GM21619 (cell line): Measurements from ENCODE around the gene SLC35F1.
"Not testable (repeated sequence)": the region's sequence is repeated elsewhere in the genome, so short reads cannot be mapped to it uniquely, and the experiment has no call there.

Source experiments
- ATAC-seq: cut with Tn5 transposase; IDR thresholded peaks from one replicate; pipeline ENCODE4 v1.9.1; 2021; ENCODE audit not compliant: unreplicated experiment

Gene SLC35F1

DNA sequence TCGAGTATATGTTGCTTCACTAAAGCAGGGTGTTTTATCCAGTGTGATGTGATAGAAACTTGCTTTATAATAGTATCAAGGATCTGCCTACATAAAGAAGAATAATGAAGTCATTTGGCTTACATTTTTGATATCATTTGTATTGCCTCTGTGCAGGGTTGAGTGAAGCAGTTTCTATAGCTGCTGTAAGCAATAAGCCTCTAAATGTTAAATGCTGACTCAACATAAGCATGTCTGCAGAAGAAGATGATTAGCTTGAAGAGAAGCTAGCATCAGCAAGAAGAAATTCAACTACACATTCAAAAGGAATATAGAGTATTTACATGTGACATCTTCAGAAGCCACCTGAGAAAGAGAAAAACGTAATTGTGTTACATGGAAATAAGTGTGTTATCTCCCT lies 17.6 kb downstream of the SLC35F1 start:
- no peak for ATAC-seq

DNA sequence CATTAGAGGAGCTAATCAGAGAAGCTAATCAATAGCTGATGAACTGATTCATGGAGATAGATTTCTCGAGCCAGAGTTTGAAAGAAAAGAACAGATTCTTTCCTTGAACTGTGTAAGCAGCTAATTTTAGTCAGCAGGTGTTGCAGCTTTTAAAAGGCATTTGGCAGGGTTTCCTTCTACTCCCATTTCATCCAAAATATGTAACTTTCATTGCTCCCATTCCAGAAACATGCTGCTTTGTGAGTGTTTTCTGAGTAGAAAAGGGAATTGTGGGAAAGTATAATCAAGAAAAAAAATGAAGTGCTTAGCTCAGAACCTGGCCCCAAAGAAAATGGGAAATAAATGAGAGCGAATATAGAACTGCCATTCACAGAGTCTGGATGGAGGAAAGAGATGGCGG lies 20.8 kb downstream of the SLC35F1 start:
- no peak for ATAC-seq

DNA sequence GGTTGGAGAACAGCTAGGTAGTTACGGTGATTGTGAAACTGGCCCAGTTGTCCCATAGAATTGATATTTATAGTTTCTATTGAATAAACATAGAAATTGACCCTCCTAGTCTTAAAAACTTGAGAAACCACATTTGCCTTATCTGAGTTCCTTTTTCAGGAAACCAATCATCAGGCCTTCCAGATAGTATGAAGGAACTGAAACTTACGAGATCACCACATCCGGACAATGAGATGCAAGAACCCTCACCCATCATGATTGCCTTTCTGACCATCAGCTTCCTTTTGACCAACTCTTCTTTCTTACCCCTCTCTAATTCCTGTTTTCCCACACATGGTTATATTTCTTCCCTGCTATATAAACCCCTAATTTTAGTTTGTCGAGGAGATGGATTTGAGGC lies 21.8 kb downstream of the SLC35F1 start:
- ATAC-seq = no peak

DNA sequence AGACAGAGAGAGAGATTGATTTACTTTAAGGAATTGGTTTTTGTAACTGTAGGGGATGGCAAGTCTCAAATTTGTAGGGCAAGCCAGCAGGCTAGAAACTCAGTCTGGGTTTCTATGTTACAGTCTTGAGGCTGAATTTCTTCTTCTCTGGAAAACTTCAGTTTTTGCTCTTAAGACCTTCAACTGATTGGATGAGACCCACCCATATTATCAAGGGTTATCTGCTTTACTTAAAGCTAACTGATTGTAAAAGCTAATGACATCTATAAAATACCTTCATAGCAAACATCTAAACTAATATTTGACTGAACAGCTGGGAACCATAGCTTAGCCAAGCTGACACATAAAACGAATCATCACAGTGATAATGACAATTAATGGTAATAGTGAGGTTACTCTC lies 22.4 kb downstream of the SLC35F1 start:
- ATAC-seq = no peak

DNA sequence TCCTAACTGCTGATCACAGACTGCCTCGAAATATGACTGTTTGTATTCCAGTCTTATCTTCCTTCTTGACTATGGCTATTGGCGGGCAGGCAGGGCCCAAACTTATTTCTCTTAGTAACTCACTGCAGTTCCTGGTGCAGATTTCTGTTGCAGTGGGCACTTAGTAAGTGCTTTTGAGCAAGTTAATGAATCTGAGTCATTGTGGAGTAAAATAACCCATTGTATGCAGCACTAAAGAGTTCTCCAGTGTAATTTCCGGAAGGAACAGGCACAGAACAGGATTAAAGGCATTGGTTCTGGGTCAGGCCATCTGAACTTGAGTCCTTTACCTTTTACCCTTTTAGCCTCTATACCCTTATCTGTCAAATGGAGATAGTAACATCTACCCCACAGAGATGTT lies 23.6 kb downstream of the SLC35F1 start:
- no peak for ATAC-seq

DNA sequence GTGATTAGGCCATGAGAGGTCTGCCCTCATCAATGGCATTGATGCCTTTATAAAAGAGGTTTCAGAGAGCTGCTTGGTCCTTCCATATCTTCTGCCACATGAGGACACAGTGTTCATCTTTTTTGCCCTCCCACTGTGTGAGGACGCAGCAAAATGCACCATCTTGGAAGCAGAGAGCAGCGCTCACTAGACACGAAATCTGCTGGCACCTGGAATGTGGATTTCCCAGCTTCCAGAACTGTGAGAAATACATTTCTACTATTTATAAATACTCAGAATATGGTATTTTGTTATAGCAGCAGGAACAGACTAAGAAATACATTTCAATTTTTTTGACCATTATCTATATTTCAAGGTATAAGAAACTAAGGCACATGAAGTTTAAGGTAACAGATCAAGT lies 24.9 kb downstream of the SLC35F1 start:
- ATAC-seq = no peak

DNA sequence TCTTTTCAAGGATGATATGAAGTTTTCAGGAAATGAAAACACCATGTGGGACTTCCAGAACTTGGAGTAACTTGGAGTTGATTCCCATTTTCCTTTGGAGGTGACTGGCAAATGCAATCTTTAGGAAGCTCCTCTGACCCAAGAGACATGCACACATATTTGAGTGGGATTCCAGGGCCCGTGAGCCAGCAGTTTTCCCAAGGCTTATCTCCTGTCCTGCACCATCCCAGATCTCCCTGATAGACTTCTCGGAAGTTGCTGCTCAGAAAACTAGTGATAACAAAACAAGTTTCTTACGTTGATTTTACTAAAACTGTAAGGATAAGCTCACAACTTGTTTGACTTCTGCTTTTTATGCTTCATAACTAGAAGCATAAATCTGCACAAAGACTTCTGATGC lies 25.6 kb downstream of the SLC35F1 start:
- no peak for ATAC-seq

DNA sequence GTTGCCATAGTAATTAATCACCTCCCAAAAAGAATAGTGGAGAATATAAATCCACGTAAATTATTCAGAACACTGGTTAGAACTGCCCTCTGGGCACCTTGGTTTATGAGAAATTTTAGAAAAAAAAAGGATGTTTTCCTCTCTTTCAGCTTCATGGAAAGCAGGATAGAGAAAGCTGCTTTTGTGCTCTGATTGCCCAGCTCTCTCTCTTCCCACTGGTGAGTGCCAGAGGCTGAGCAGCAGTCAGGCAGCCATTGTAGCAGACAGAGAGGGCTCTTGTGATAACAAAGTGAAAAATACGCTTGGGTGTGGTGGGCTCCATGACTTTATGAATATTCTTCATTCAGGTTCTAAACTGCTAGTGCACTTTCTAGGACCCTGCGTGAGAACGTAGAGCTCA lies 26.4 kb downstream of the SLC35F1 start:
- no peak for ATAC-seq

DNA sequence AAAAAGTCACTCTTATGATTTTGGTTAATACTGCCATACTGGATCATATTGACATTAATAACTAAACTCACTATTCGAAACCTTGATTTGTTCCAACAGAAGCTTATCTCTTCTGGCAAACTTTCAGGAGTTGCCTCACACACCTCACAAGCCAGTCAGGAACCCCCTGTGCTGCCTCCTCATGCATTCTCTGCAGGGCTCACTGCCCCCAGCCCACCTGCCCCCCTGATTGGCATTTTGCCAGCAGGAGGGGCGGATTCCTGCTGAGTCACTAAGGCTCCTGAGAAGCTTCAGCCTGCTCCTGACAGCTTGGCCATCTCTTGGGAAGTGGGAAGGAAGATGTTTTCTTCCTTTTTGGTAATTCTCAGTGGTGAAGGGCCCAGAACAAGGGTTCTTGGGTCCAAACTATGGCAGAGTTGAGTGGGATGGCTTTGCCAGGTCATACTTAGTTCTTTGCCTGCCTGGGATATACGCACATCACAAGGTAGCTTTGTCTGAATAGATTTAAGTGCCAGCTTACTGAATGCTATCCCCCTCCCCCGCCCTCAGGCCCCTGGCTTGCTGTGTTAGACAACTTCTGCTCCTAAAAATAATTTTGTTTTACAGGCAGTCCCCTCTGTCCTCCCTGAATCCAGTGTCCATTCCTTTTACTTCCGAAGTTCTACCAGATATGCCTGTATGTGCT lies 31.4 kb downstream of the SLC35F1 start:
- no peak for ATAC-seq

DNA sequence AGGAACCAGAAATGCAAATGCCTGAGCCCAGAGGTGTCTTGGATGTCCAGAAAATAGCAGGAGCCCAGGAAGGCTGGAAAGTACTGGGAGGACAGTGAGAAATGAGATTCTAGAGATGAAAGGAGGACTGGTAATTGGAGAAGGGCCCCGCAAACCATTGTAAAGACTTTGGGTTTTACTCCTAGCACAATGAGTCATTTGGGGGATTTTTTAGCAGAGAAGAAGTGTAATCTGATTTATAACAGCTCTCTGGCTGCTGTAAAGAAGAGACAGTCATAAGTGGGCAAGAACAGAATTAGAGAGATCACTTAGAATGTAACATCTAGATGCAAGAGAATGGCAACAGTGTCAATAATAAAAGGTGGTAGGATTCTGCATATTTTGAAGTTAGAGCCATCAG lies 40.2 kb downstream of the SLC35F1 start:
- no peak for ATAC-seq

DNA sequence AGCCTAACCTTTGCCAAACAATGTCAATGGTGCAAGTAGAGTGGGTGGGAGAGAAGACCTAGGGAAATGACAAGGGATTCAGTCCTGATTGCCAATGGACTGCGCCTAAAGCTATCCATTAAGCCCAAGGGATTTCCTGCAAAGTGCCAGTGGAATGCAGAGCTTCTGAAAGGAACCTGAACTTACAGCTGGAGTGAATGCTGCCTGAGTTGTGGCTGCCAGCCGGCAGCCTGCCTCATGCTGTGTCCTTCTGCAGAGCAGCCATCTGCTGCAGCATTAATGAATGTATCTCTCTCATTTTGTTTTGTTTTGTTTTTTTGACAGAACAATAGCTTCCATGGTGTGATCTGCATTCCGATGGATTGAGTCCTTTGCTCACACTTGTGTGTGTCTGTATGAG lies 44.7 kb downstream of the SLC35F1 start:
- ATAC-seq = no peak

DNA sequence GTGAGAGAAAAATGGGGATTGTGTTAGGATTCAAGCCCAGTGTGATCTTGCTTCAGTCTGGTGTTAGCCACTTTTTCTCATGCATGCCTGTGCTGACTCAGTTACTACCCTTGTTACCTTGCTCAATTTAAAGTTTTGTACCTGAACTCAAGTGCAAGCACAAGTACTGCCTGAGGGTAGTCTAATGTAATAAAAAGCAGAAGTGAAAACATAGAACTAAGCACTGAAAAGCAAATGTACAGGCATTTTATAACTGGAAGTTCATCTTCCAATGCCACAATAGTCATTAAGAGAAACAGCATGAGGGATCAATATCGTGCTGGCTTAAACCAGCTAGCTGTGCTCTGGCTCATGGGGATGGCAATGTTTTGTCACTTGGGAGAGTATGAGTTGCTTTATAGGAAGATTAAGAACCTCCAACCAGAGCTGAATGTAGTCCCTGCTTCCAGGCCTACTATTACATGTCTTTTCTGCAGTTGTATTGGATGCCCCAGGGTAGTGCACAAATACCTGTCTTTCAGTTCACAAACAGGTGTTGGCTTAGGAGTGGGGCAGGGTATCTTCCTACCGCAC lies 48.7 kb downstream of the SLC35F1 start:
- peak; percentile 73 for ATAC-seq

DNA sequence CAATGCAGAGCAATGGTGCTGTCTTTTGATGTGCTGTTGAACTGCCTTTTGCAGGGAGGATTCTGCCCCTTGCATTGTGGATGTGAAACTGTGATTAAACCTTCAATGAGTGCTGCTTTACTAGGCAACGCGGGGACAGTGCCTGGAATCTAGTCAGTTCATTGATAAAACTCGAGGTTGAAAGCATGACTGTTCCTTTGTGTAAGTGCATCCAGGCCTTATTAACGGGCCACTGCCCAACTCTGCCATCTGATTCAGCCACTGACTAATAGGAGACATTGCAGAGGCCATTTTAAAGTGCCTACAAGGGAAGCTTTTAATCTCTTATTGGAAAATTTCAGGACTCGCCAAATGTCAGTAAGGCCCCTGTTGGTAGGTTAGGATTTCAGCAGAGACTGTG lies 49.3 kb downstream of the SLC35F1 start:
- ATAC-seq = no peak

DNA sequence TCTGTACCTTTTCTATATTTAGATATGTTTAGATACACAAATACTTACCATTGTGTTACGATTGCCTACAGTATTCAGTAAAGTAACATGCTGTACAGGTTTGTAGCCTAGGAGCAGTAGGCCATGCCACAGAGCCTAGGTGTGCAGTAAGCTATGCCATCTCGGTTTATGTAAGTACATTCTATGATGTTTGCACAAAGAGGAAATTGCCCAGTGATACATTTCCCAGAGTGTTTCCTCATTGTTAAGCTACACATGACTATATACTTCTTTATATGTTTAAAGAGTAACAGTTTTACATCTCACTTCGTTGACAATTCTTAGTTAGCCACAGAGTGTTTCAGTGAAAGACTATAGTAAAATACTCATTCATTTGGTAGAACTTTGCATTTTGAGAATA lies 51.5 kb downstream of the SLC35F1 start:
- no peak for ATAC-seq

DNA sequence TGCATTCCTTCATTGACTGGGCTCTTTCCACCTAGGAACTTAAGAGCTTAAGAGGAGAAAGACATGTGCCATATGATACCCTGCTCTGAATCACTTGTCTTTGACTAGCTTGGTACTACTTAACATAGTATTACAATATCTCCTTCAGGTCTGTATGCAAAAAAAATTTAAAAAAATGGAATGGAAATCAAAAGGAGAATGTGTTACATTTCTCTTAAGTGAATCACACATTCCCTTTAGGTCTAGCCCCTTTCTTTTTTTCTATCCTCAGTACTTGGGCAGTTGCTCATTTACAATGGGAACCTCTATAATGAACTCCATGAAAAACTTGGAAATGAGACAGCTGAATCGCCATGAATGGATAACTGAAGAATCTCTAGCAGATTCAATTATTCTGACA lies 53.8 kb downstream of the SLC35F1 start:
- ATAC-seq = no peak

DNA sequence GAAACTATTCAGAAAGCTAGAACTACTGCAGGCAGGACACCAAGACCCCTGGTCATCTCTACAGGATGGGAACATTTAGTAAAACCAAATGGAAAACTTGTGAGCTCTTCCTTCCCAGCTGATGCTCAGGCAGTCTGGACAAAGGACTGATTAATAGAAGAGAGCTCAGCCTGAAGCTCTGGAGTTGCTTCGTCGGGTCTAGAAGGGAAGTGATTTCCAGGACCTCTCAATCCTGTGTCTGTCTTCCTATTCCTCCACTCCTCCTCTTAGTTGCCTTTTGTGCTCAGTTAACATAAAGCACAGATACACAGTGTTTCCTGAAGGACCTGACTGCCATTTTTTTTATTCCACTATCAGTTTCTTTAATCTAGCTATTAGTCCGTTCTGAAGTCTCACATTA lies 54.2 kb downstream of the SLC35F1 start:
- no peak for ATAC-seq

DNA sequence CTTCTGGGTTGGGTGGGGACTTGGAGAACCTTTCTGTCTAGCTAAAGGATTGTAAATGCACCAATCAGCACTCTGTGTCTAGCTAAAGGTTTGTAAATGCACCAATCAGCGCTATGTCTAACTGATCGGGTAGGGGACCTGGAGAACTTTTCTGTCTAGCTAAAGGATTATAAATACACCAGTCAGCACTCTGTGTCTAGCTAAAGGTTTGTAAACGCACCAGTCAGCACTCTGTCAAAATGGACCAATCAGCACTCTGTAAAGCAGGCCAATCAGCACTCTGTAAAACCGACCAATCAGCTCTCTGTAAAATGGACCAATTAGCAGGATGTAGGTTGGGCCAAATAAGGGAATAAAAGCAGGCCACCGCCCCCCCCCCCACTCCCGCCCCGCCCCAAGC lies 58.7 kb downstream of the SLC35F1 start:
- ATAC-seq = not testable (repeated sequence)

DNA sequence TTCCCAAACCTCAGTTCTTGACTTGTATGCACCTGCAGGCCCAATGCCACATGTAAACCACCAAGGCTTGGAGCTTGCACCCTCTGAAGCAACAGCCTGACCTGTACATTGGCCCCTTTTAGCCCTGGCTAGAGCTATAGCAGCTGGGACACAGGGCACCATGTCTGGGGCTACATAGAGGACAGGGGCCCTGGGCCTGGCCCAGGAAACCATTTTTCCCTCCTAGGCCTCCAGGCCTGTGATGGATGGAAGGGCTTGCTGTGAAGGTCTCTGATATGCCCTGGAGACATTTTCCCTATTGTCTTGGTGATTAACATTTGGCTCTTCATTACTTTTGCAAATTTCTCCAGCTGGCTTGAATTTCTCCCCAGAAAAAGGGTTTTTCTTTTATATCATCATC lies 64.6 kb downstream of the SLC35F1 start:
- ATAC-seq = no peak

DNA sequence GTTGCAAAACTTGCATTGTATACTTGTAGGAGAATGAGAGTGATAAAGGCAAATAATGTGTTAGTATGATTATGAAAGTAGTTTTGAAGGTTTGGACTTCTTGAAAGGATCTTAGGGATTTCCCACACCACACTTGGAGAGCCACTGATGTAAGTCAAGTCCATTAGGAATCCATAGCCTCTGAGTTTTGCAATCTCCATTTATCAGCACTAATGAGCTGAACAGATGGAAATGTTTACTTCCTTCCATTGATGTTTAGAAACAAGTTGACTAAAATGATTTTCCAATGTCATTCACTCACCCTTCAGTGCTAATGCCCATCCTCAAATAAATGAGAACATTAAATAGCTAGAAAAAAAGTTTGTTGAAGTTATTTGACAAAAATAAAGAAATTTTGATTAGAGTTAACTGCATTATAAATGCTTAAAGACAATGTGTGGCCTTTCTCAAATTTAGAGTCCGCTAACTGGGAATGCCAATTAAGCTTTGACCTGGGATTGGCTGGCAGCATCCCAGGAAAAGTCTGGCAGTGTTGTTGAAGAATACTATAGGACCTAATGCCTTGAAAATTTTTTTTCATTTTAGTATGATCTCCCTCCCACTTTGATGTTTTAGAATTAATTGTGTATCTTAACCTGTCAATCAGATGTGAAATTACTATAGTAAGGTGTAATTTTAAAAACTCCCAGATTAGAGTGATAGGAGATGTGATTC lies 68.0 kb downstream of the SLC35F1 start:
- ATAC-seq = no peak

DNA sequence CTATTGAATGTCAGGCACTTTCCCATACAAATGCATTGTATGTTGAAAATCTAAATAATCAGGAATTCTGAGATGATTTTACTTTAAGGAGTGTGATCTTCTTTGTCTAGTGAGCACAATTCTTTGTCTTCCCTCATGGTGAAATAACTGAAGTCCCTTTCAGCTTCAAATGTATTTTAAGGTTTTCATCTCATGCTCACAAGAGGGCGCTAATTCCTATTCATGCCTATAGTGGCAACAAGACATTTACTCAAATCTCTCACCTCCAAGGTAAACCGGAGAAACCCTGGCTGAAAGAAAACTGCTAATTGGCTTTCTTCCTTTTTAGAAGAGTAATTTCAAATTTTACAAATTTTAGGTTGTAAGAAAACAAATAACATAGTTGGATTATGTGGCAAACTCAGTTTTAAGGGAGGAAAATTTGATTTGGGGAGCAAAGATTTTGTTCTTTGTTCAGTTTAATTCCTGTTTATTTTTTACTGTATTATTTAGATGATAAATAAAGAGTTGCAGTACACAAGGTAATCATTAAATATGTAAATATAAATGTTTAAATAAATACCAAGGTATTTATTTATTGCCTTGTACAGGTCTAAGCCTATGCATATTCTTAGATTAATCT lies 69.1 kb downstream of the SLC35F1 start:
- no peak for ATAC-seq

DNA sequence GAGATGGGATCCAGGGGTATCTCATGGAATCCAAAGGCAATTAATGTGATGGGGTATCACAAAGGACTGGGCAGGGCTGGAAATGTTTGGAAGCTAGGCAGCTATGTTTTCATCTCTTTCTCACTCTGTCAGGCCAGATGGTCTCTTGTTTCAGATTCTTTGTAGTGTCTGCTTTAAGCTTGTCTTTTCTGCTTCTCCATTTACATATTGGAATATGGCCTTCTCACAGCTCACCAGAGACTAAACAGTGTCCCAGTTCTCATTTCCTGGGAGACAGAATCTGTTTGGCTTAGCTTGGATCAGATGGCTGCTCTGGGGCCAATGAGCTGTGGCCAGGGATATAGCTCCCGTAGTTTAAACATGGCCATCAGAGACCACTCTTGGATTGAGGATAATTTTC lies 78.9 kb downstream of the SLC35F1 start:
- no peak for ATAC-seq

DNA sequence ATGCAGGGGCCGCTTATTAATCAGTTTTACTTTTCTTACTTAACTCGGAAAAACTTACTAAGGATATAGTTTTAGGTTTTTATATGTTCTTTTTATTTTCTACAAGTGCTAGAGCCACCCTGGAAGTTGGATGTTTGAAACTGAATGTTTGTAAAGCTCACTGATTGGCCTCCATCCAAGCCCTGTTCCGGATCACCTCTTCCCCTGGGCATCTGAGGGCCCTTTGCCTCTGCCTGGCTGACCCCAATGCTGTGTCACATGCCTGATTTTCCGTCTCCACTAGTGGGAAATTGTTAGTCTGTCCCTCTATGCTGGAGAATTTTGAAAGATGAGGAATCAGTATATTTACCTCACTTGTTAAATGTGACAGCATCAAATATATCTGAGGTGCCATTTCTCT lies 79.3 kb downstream of the SLC35F1 start:
- no peak for ATAC-seq
